Left cardiac atrium (tissue), 2 donors: ENCODE results near the gene IHH. TPM values are rescaled to one million over a fixed set of nuclear protein-coding genes. Genes with fewer than 3 reads are reported as not detected.

Experiments
- microRNA-seq, 2 donors: library from miRNA; unstranded; fragments of <30 nt; microRNA quantifications; one replicate each; pipeline ENCODE4 v1.2.0, GENCODE V29; 2020
- total RNA-seq, 2 donors: library from RNA; stranded (reverse); fragmentation: NEBNext Ultra II Directional; extraction: Animal tissue kit (Norgen Biotek cat#: 25700); gene quantifications; one replicate each; pipeline ENCODE4 v1.2.1, GENCODE V29; 2021
- donor health status: DM: no; HTN: yes; CAD: no; lungs with severe emphysema.
- donor health status: DM: yes; HTN: yes; CAD: no.

The IHH gene
- total RNA-seq, 2 donors from 2014 or later: not detected

Small RNA genes within 50 kb of the gene (microRNA-seq; reads per million reads assigned to microRNA genes)
- 0 reads per million in 2 donors for gene MIR3131

Other genes starting within 250 kb of the IHH start
- under 1 TPM; 0.10 to 0.18 TPM for gene PRKAG3, start 229.1 kb downstream of the IHH start, total RNA-seq
- gene WNT6, start 201.1 kb downstream of the IHH start, total RNA-seq: 1 to 10 TPM; 1.8 TPM
- gene WNT10A, start 180.1 kb downstream of the IHH start, total RNA-seq: under 1 TPM in 1 of 2 donors, not detected in 1; 0.52 TPM
- not detected for gene CDK5R2, start 101.3 kb downstream of the IHH start, total RNA-seq
- not detected for gene FEV, start 75.7 kb downstream of the IHH start, total RNA-seq
- not detected for gene CRYBA2, start 67.5 kb downstream of the IHH start, total RNA-seq
- not detected for gene CFAP65, start 19.4 kb downstream of the IHH start, total RNA-seq
- gene NHEJ1, start 99.9 kb upstream of the IHH start, total RNA-seq: 1 to 10 TPM; 4.7 to 6.9 TPM
- gene SLC23A3, start 109.1 kb upstream of the IHH start, total RNA-seq: under 1 TPM; 0.47 to 0.50 TPM
- 10 to 100 TPM; 46.9 to 56.9 TPM for gene CNPPD1, start 116.0 kb upstream of the IHH start, total RNA-seq
- 10 to 100 TPM; 43.4 to 46.0 TPM for gene RETREG2, start 117.4 kb upstream of the IHH start, total RNA-seq
- gene ZFAND2B, start 145.9 kb upstream of the IHH start, total RNA-seq: 10 to 100 TPM; 21.2 to 26.5 TPM
- gene ABCB6, start 158.0 kb upstream of the IHH start, total RNA-seq: 10 to 100 TPM; 14.2 to 23.0 TPM
- 10 to 100 TPM; 69.0 to 74.4 TPM for gene ATG9A, start 168.7 kb upstream of the IHH start, total RNA-seq
- gene ANKZF1, start 168.9 kb upstream of the IHH start, total RNA-seq: 10 to 100 TPM; 16.0 to 20.3 TPM
- gene GLB1L, start 184.5 kb upstream of the IHH start, total RNA-seq: 1 to 10 TPM; 4.7 to 4.9 TPM
- gene STK16, start 184.6 kb upstream of the IHH start, total RNA-seq: 10 to 100 TPM; 15.6 to 17.4 TPM
- gene TUBA4B, start 192.3 kb upstream of the IHH start, total RNA-seq: not detected
- 10 to 100 TPM; 42.1 to 72.9 TPM for gene TUBA4A, start 193.0 kb upstream of the IHH start, total RNA-seq
- gene DNAJB2, start 218.4 kb upstream of the IHH start, total RNA-seq: 10 to 100 TPM; 43.7 to 63.6 TPM
- not detected for gene PTPRN, start 248.5 kb upstream of the IHH start, total RNA-seq